Measurements from ENCODE around the gene USP5. TPM values are rescaled to one million over a fixed set of nuclear protein-coding genes. Genes with fewer than 3 reads are reported as not detected.

USP5 gene
- 100 to 1,000 TPM in 1 of 2 donors, 10 to 100 TPM in 1; 82.6 to 132 TPM for total RNA-seq

DNA sequence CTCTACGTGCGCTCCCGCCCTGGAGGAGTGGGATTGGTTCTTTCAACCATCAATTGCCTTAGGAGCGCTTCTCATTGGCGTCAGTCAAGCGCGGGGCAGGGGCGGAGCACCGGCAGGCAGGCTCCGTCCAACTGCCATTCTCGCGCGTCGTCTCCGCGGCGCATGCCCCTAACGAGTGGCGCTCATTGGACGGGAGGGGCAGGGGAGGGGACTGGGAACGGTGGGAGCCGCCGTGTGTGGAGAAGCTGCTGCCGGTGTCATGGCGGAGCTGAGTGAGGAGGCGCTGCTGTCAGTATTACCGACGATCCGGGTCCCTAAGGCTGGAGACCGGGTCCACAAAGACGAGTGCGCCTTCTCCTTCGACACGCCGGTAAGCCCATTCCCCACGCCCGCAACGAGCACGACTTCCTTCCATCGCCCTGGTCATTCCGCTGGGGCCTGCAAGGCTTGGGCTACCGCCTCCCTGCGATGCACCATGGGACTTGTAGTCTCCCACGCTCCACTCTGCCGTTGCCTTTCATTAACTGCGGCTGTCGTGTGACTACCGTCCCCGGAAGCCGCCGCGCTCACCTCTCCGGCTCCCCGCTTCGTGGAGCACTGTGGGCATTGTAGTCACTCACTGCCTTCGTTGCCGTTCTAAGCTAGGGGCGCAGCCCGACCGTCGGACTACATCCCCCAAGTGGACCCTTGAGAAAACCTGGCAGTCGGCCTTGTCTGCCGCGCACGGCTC lies at the start of gene USP5:
TSS of gene USP5 (plus strand) at position 230 of the 730 bp plus-strand sequence. CDS start at position 260, 30 bp downstream.
- peak; percentile 98 for DNase-seq
- peaks cover 13% of the 10 kb centered on the region for H3K4me1 ChIP-seq
- peak within 1 kb of the TSS; percentile 99 for H3K27ac ChIP-seq
- peaks cover 1% of the 10 kb centered on the region for H3K36me3 ChIP-seq
- intact Hi-C loops (cut with DNase I), result no loop called here
- no peaks in the 10 kb centered on the region for H3K9me3 ChIP-seq
- H3K27me3 ChIP-seq, result no peaks in the 10 kb centered on the region
- TF ChIP-seq CTCF (IDR thresholded peaks at IDR 0.05), result no peak
- H3K4me3 ChIP-seq, result peak within 1 kb of the TSS; percentile 65
- peak within 1 kb of the TSS; percentile 70 to 71 for H3K9ac ChIP-seq (ENCODE audit: low read depth in 2 of 2, low read length in 2 of 2)

DNA sequence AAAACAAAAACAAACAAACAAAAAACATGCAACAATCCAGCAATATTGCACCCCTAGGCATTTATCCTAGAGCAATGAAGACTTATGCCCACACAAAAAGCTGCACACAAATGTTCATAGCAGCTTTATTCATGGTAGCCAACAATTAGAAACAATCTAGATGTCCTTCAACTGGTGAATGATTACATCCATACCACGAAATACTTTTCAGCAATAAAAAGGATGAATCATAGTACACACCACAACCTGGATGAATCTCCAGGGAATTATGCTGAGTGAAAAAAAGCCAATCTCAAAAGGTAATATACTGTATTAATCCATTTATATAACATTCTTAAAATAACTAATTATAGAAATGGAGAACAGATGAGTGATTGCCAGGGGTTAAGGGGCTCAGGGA lies 44.8 kb upstream of the USP5 start:
- Histone ChIP-seq H3K9ac (ENCODE audit: low read depth in 2 of 2, low read length in 2 of 2) (no peak overlapping the region), H3K27ac (no peak overlapping the region), H3K27me3 (no peaks in the 10 kb centered on the region), H3K36me3 (no peaks in the 10 kb centered on the region), H3K4me3 (no peak overlapping the region), H3K9me3 (no peaks in the 10 kb centered on the region), H3K4me1 (no peaks in the 10 kb centered on the region)
- no peak for DNase-seq
- intact Hi-C loops (cut with DNase I), result no loop called here
- TF ChIP-seq CTCF (IDR thresholded peaks at IDR 0.05), result no peak

- Histone ChIP-seq H3K27ac (no peak overlapping the region), H3K9me3 (no peaks in the 10 kb centered on the region), H3K4me3 (no peak overlapping the region), H3K27me3 (no peaks in the 10 kb centered on the region), H3K4me1 (no peaks in the 10 kb centered on the region), H3K9ac (ENCODE audit: low read depth in 2 of 2, low read length in 2 of 2) (no peak overlapping the region), H3K36me3 (no peaks in the 10 kb centered on the region)
- intact Hi-C loops (cut with DNase I), result no loop called here
- no peak for TF ChIP-seq CTCF (IDR thresholded peaks at IDR 0.05)
- DNase-seq, result no peak
Observed at GRCh38 chr12:6809056-6809455, 42.9 kb upstream of the USP5 start.

DNA sequence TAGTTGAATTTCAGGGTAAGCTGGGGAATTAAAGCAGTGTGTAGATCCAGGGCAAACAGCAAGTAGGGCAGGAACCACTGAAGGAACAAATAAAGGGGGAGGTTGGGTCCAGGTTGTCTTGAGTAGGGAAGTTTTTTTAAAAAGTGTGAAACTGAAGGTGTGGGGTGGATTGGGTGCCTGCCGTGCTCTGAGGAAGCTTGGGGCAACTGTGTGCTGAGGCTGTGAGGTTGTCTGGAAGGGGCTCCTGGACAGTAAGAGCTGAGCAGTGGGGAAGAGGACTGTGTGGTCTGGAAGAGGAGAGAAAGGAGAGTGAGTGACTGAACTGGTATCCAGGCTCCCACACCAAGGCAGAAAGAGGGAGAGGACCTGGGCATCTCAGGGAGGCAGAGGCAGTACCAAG lies 41.2 kb upstream of the USP5 start:
- no peak for TF ChIP-seq CTCF (IDR thresholded peaks at IDR 0.05)
- Histone ChIP-seq H3K4me3 (no peak overlapping the region), H3K9me3 (no peaks in the 10 kb centered on the region), H3K36me3 (no peaks in the 10 kb centered on the region), H3K27ac (no peak overlapping the region), H3K9ac (ENCODE audit: low read depth in 2 of 2, low read length in 2 of 2) (no peak overlapping the region), H3K27me3 (no peaks in the 10 kb centered on the region), H3K4me1 (no peaks in the 10 kb centered on the region)
- intact Hi-C loops (cut with DNase I), result no loop called here
- DNase-seq, result no peak

GRCh38 chr12:6813363-6813762 lies 38.6 kb upstream of the USP5 start:
- DNase-seq, result no peak
- Histone ChIP-seq H3K36me3 (no peaks in the 10 kb centered on the region), H3K4me1 (no peaks in the 10 kb centered on the region), H3K9ac (ENCODE audit: low read depth in 2 of 2, low read length in 2 of 2) (no peak overlapping the region), H3K27ac (no peak overlapping the region), H3K9me3 (no peaks in the 10 kb centered on the region), H3K27me3 (no peaks in the 10 kb centered on the region), H3K4me3 (no peak overlapping the region)
- TF ChIP-seq CTCF (IDR thresholded peaks at IDR 0.05), result no peak
- intact Hi-C loops (cut with DNase I), result no loop called here
